Transverse colon (tissue), 4 donors: Measurements from ENCODE around the gene ST3GAL4.
"Not testable (repeated sequence)": the region's sequence is repeated elsewhere in the genome, so short reads cannot be mapped to it uniquely, and the experiment has no call there.

Source experiments
- EP300 ChIP-seq: sonication (generic); formaldehyde crosslinking; IDR thresholded peaks from one replicate; pipeline ENCODE4 v1.6.1; 2017; ENCODE audit warnings: antibody characterized with exemption, low read depth
- POLR2A ChIP-seq: fragments of 450-650 bp; IDR thresholded peaks from one replicate; pipeline ENCODE4 v1.6.1; 2016; ENCODE audit warnings: antibody characterized with exemption, mild to moderate bottlenecking, moderate library complexity
- POLR2AphosphoS5 ChIP-seq, 3 donors: sonication (generic); formaldehyde crosslinking; IDR thresholded peaks; one replicate each; pipeline ENCODE4 v1.6.1; 2016; ENCODE audit warnings: antibody characterized with exemption in 3 of 3
- TF ChIP-seq, protein P1 (sequence below), 5 experiments: fragments of 200-600 bp in 3 of 5; fragments of 450-650 bp in 2 of 5; sonication (generic) in 3 of 5; IDR thresholded peaks; 1 replicate in 2 of 5; 2 replicates in 3 of 5; pipeline ENCODE4 v1.5.1; 2016 to 2017; ENCODE audit warnings: antibody characterized with exemption in 5 of 5, inconsistent platforms in 3 of 5, mild to moderate bottlenecking in 2 of 5, moderate library complexity in 1 of 5

DNA sequence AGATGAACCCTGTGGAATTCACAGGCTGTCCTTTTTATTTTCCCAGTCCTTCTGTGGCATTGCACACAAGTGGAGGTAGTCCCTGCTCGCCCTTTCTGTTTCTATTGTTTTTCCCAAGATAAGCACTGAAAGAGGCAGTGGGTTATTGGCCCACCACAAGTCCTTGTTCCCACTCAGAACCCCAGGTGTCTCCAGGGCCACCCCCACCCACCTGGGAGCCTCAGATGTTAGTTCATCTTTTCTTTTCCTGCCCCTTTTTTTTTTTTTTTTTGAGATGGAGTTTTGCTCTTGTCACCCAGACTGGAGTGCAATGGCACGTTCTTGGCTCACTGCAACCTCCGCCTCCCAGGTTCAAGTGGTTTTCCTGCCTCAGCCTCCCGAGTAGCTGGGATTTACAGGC, 46.7 kb upstream of the ST3GAL4 start:
- TF ChIP-seq, protein P1, sequence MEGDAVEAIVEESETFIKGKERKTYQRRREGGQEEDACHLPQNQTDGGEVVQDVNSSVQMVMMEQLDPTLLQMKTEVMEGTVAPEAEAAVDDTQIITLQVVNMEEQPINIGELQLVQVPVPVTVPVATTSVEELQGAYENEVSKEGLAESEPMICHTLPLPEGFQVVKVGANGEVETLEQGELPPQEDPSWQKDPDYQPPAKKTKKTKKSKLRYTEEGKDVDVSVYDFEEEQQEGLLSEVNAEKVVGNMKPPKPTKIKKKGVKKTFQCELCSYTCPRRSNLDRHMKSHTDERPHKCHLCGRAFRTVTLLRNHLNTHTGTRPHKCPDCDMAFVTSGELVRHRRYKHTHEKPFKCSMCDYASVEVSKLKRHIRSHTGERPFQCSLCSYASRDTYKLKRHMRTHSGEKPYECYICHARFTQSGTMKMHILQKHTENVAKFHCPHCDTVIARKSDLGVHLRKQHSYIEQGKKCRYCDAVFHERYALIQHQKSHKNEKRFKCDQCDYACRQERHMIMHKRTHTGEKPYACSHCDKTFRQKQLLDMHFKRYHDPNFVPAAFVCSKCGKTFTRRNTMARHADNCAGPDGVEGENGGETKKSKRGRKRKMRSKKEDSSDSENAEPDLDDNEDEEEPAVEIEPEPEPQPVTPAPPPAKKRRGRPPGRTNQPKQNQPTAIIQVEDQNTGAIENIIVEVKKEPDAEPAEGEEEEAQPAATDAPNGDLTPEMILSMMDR (IDR thresholded peaks at IDR 0.05): not testable (repeated sequence)
- not testable (repeated sequence) for TF ChIP-seq POLR2A; POLR2AphosphoS5 (IDR thresholded peaks at IDR 0.05); EP300
